HepG2 (cell line): ENCODE data around the gene RBMS2. TPM values are rescaled to one million over a fixed set of nuclear protein-coding genes. Genes with fewer than 3 reads are reported as not detected.

Source experiments
- ATAC-seq: fragments of 200-7000 bp; cut with Tn5 transposase; 3 replicates; pipeline ENCODE4 v1.9.1; 2020; ENCODE audit warnings: mild to moderate bottlenecking, moderate library complexity
- BruUV-seq: library from RNA; stranded (reverse); fragments of 400-500 nt; replicated peaks from 2 replicates; lab custom pipeline; 2021; lab: Mats Ljungman, UMichigan
- CTCF ChIA-PET: fragments of 300-600 bp; formaldehyde crosslinking; extraction: SDS; loops from one replicate; lab custom pipeline; 2021; ENCODE audit warnings: low total read pairs, inconsistent platforms, low intra/inter-chr PET ratio; lab: Yijun Ruan, JAX
- POLR2A ChIA-PET: fragments of 350-600 bp; sonication (Branson Sonifier 250); formaldehyde crosslinking; loops from one replicate; lab custom pipeline; 2020; ENCODE audit warnings: antibody characterized with exemption, inconsistent platforms; lab: Yijun Ruan, JAX
- DNase-seq: peaks from one replicate; pipeline ENCODE4 v3.0.0-alpha.2; 2015; ENCODE audit warnings: low spot score
- FAIRE-seq: peaks from 3 replicates; lab custom pipeline; 2011; peaks lifted over from hg19 to GRCh38; lab: Jason Lieb, UNC
- H2AFZ ChIP-seq: one replicate; pipeline ENCODE4 v1.6.1; 2011; ENCODE audit warnings: low read length, inconsistent platforms
- H3K27ac ChIP-seq: fragments of 300-600 bp; 3 replicates; pipeline ENCODE4 v1.8.0; 2011; ENCODE audit warnings: mixed run types, mild to moderate bottlenecking, mixed read lengths, low read length, inconsistent platforms; ENCODE audit not compliant: insufficient read depth; ENCODE audit errors: extremely low read length
- H3K27me3 ChIP-seq, 2 experiments: fragments of 200-600 bp in 1 of 2; 2 replicates in 1 of 2; 3 replicates in 1 of 2; pipeline versions ENCODE4 v1.6.0 to v1.8.0; 2011; ENCODE audit warnings: low read length in 2 of 2, mild to moderate bottlenecking in 2 of 2, moderate library complexity in 2 of 2, inconsistent platforms in 1 of 2; ENCODE audit not compliant: insufficient read depth in 2 of 2, control insufficient read depth in 1 of 2
- H3K36me3 ChIP-seq, 2 experiments: fragments of 200-600 bp in 1 of 2; replicated peaks in 1 of 2; 2 replicates in 1 of 2; 3 replicates in 1 of 2; pipeline versions ENCODE4 v1.5.1 to v1.8.0; 2011; ENCODE audit warnings: low read length in 2 of 2, inconsistent platforms in 1 of 2; ENCODE audit not compliant: insufficient read depth in 2 of 2, control insufficient read depth in 1 of 2
- H3K4me1 ChIP-seq: 2 replicates; pipeline ENCODE4 v1.5.1; 2012; ENCODE audit warnings: low read length, inconsistent platforms; ENCODE audit not compliant: insufficient read depth
- H3K4me2 ChIP-seq: 2 replicates; pipeline ENCODE4 v1.6.0; 2011; ENCODE audit warnings: low read depth, low read length, inconsistent platforms
- H3K4me3 ChIP-seq, 3 experiments: fragments of 200-600 bp in 1 of 3; sonication (generic), shearing (Covaris generic) in 1 of 3; replicated peaks in 1 of 3; 2 replicates each; pipeline ENCODE4 v1.5.1; 2011 to 2016; ENCODE audit warnings: low read length in 3 of 3, inconsistent platforms in 2 of 3, low read depth in 2 of 3, mild to moderate bottlenecking in 2 of 3, control low read depth in 1 of 3, mixed read lengths in 1 of 3; ENCODE audit not compliant: insufficient read depth in 1 of 3
- H3K79me2 ChIP-seq: one replicate; pipeline ENCODE4 v1.6.1; 2011; ENCODE audit warnings: low read length, inconsistent platforms; ENCODE audit not compliant: insufficient read depth
- H3K9ac ChIP-seq: 2 replicates; pipeline ENCODE4 v1.6.0; 2011; ENCODE audit warnings: mild to moderate bottlenecking, low read depth, low read length, inconsistent platforms; ENCODE audit not compliant: insufficient read depth
- H3K9me3 ChIP-seq: 2 replicates; pipeline ENCODE4 v1.5.1; 2012; ENCODE audit warnings: mild to moderate bottlenecking, low read length
- H4K20me1 ChIP-seq: 2 replicates; pipeline ENCODE4 v1.6.0; 2011; ENCODE audit warnings: inconsistent platforms, mild to moderate bottlenecking, low read length, moderate library complexity; ENCODE audit not compliant: insufficient read depth
- AKNA ChIP-seq: sonication (generic); formaldehyde crosslinking; IDR thresholded peaks from 2 replicates; pipeline ENCODE4 v1.4.0; 2020; ENCODE audit warnings: missing genetic modification reagents, borderline replicate concordance
- BRF2 ChIP-seq: sonication (generic); formaldehyde crosslinking; IDR thresholded peaks from 2 replicates; pipeline ENCODE4 v1.8.1; 2022; ENCODE audit warnings: mild to moderate bottlenecking, missing genetic modification reagents
- MAFG ChIP-seq: sonication (generic); formaldehyde crosslinking; IDR thresholded peaks from 2 replicates; pipeline ENCODE4 v1.5.1; 2020; ENCODE audit warnings: mild to moderate bottlenecking, missing genetic modification reagents
- NR2C2 ChIP-seq: sonication (generic); formaldehyde crosslinking; IDR thresholded peaks from 2 replicates; pipeline ENCODE4 v1.4.0; 2020; ENCODE audit warnings: missing genetic modification reagents, mild to moderate bottlenecking, moderate library complexity, borderline replicate concordance
- PAXIP1 ChIP-seq: sonication (generic); formaldehyde crosslinking; conservative IDR thresholded peaks from 2 replicates; pipeline ENCODE4 v1.4.0; 2020; ENCODE audit warnings: mild to moderate bottlenecking, missing genetic modification reagents, moderate library complexity
- SIN3A ChIP-seq: IDR thresholded peaks from 2 replicates; pipeline ENCODE4 v1.6.1; 2011; ENCODE audit warnings: low read depth, mild to moderate bottlenecking, control low read depth, low read length, borderline replicate concordance
- SMAD1 ChIP-seq: sonication (generic); formaldehyde crosslinking; IDR thresholded peaks from 2 replicates; pipeline ENCODE4 v1.4.0; 2020; ENCODE audit warnings: missing genetic modification reagents, low read depth, mild to moderate bottlenecking, borderline replicate concordance
- STAG1 ChIP-seq: sonication (generic); formaldehyde crosslinking; IDR thresholded peaks from 2 replicates; pipeline ENCODE4 v1.4.0; 2020; ENCODE audit warnings: missing genetic modification reagents
- THAP7 ChIP-seq: sonication (generic); formaldehyde crosslinking; IDR thresholded peaks from 2 replicates; pipeline ENCODE4 v1.8.1; 2023; ENCODE audit warnings: mild to moderate bottlenecking, missing genetic modification reagents
- WGBS: methylation state at CpG from one replicate; pipeline ENCODE4 v1.1.6; 2017; ENCODE audit warnings: low lambda C conversion rate; 5-methylcytosine and 5-hydroxymethylcytosine counted together
- in situ Hi-C: cut with HindIII; loops from 2 replicates; pipeline ENCODE4 v1.10.0; 2017; ENCODE audit warnings: low pct_unique_long_range_greater_than_20kb; ENCODE audit not compliant: extremely low pct_ligation_motif_present
- intact Hi-C: fragments of 100-400 bp; cut with micrococcal nuclease; formaldehyde crosslinking; loops from one replicate; pipeline ENCODE4 v1.10.0; 2022; ENCODE audit not compliant: unreplicated experiment
- polyA plus RNA-seq, 8 experiments: library from polyadenylated mRNA; depleted of rRNA in 3 of 8; stranded (reverse) in 7 of 8; unstranded in 1 of 8; fragments of >200 nt; fragmentation: Illumina TruSeq in 4 of 8; extraction: Trizol in 4 of 8; gene quantifications; 2 replicates each; pipeline versions ENCODE4 v1.2.1 to v1.2.3, GENCODE V29; 2011 to 2016; ENCODE audit warnings: low read depth in 4 of 8, missing spikeins in 1 of 8, mixed read lengths in 1 of 8; ENCODE audit not compliant: insufficient read depth in 1 of 8
- total RNA-seq, 5 experiments: library from RNA; depleted of rRNA; stranded (reverse); fragments of >200 nt; fragmentation: Illumina TruSeq; extraction: Trizol; gene quantifications; 2 replicates each; pipeline ENCODE4 v1.2.3, GENCODE V29; 2016; ENCODE audit warnings: low read depth in 1 of 5

RBMS2 gene
- total and polyA plus RNA-seq, 2 of the 13 experiments (the other 11 are each of a cell fraction or from before 2014, with no cell fraction given): 0.53 to 7.4 TPM

GRCh38 chr12:56581418-56582145 lies 60.0 kb downstream of the RBMS2 start:
- POLR2A ChIA-PET: no interaction called here
- no peak for FAIRE-seq
- TF ChIP-seq NR2C2 (CRISPR knock-in tag): 0 out of 2 replicates have a peak, but pooled peaks have one; percentile 16
- TF ChIP-seq AKNA (CRISPR knock-in tag): no peak
- no peak for TF ChIP-seq THAP7 (CRISPR knock-in tag)
- TF ChIP-seq BRF2 (CRISPR knock-in tag): no peak
- TF ChIP-seq SMAD1 (CRISPR knock-in tag): no peak
- no peak for TF ChIP-seq STAG1 (CRISPR knock-in tag)
- no peak for TF ChIP-seq SIN3A
- no peak for TF ChIP-seq MAFG (CRISPR knock-in tag)
- TF ChIP-seq PAXIP1 (CRISPR knock-in tag): no peak

More at GRCh38 chr12:56581418-56582145, 60.0 kb downstream of the RBMS2 start:
- ATAC-seq (peak; percentile 43; the same call in 2 of the 3 replicates), DNase-seq (peak; percentile 54)
- H3K4me2 ChIP-seq: no peak overlapping the region
- intact Hi-C loops: no loop called here
- no peak overlapping the region for H3K9ac ChIP-seq
- no peaks in the 10 kb centered on the region for H3K36me3 ChIP-seq
- no peaks in the 10 kb centered on the region for H3K27me3 ChIP-seq
- CTCF ChIA-PET: no interaction called here
- BruUV-seq: no TSS peak
- in situ Hi-C loops: no loop called here
- H3K79me2 ChIP-seq: no peaks in the 10 kb centered on the region
- WGBS: 68% methylated on average over 9 of the region's 10 CpGs
- H3K27ac ChIP-seq: no peak overlapping the region
- H3K9me3 ChIP-seq: no peaks in the 10 kb centered on the region
- H3K4me1 ChIP-seq: peaks cover 14% of the 10 kb centered on the region
- no peaks in the 10 kb centered on the region for H4K20me1 ChIP-seq
- no peak overlapping the region for H2AFZ ChIP-seq
- H3K4me3 ChIP-seq: no peak overlapping the region
